DND-41 (cell line): ENCODE results near the gene SLX4IP.

ENCODE experiments used
- ATAC-seq: fragments of 200-7000 bp; cut with Tn5 transposase; 3 replicates; pipeline ENCODE4 v1.9.1; 2021; ENCODE audit warnings: low read depth; ENCODE audit not compliant: insufficient read depth
- DNase-seq: peaks from one replicate; pipeline ENCODE4 v3.0.0-alpha.2; 2020
- H2AFZ ChIP-seq: 2 replicates; pipeline ENCODE4 v1.6.0; 2012; ENCODE audit warnings: low read depth, low read length
- H3K27ac ChIP-seq: 2 replicates; pipeline ENCODE4 v1.5.1; 2012; ENCODE audit warnings: low read length, inconsistent platforms
- H3K27me3 ChIP-seq: fragments of 200-600 bp; sonication (generic); 2 replicates; pipeline ENCODE4 v1.6.0; 2012; ENCODE audit warnings: low read length, mild to moderate bottlenecking, inconsistent platforms; ENCODE audit not compliant: insufficient read depth, poor library complexity
- H3K36me3 ChIP-seq: 2 replicates; pipeline ENCODE4 v1.5.1; 2012; ENCODE audit warnings: low read length, inconsistent platforms; ENCODE audit not compliant: insufficient read depth
- H3K4me1 ChIP-seq: 2 replicates; pipeline ENCODE4 v1.5.1; 2012; ENCODE audit warnings: mild to moderate bottlenecking, low read length; ENCODE audit not compliant: insufficient read depth
- H3K4me2 ChIP-seq: 2 replicates; pipeline ENCODE4 v1.6.0; 2012; ENCODE audit warnings: mild to moderate bottlenecking, moderate library complexity, low read length, inconsistent platforms; ENCODE audit not compliant: insufficient read depth
- H3K4me3 ChIP-seq, 2 experiments: fragments of 200-600 bp in 1 of 2; shearing (Covaris generic) in 1 of 2; 2 replicates each; pipeline ENCODE4 v1.5.1; 2012 to 2016; ENCODE audit warnings: inconsistent platforms in 2 of 2, low read length in 2 of 2, mild to moderate bottlenecking in 2 of 2, low read depth in 1 of 2, moderate library complexity in 1 of 2
- H3K79me2 ChIP-seq: 2 replicates; pipeline ENCODE4 v1.6.0; 2012; ENCODE audit warnings: low read length, inconsistent platforms; ENCODE audit not compliant: insufficient read depth
- H3K9ac ChIP-seq: 2 replicates; pipeline ENCODE4 v1.6.0; 2012; ENCODE audit warnings: low read depth, mild to moderate bottlenecking, inconsistent platforms, low read length, moderate library complexity
- H3K9me3 ChIP-seq: 2 replicates; pipeline ENCODE4 v1.5.1; 2012; ENCODE audit warnings: low read length, moderate library complexity, mild to moderate bottlenecking, inconsistent platforms; ENCODE audit not compliant: insufficient read depth, severe bottlenecking
- H4K20me1 ChIP-seq: 2 replicates; pipeline ENCODE4 v1.6.0; 2012; ENCODE audit warnings: low read length; ENCODE audit not compliant: insufficient read depth
- EZH2 ChIP-seq: IDR thresholded peaks from 3 replicates; pipeline ENCODE4 v1.6.1; 2012; ENCODE audit warnings: borderline replicate concordance, low read depth, mild to moderate bottlenecking, moderate library complexity, low read length, inconsistent platforms; ENCODE audit not compliant: severe bottlenecking
- TF ChIP-seq, protein P1 (sequence below): IDR thresholded peaks from 2 replicates; pipeline ENCODE4 v1.5.1; 2012; ENCODE audit warnings: borderline replicate concordance, low read length, moderate library complexity, mild to moderate bottlenecking; ENCODE audit not compliant: poor library complexity, severe bottlenecking; ENCODE audit errors: extremely low read depth

Gene SLX4IP

DNA sequence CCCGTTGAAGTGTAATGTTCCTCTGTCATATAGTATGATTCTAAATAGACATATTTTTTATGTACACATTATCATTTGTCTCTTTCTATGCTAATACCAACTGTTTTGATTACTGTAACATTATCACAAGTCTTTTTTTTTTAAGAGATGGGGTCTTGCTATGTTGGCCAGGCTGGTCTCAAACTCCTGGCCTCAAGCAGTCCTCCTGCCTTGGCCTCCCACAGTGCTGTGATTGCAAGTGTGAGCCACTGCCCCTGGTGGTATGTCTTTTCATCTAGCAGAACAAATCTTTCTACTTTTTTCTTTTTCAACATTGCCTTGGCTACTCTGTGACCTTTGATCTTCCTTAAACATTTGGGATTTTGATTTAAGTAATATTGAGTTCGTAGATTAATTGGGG, 57.7 kb downstream of the SLX4IP start:
- no peak overlapping the region for H2AFZ ChIP-seq
- DNase-seq, result no peak
- no peak overlapping the region for H3K4me2 ChIP-seq
- no peak overlapping the region for H3K9ac ChIP-seq
- peaks cover 75% of the 10 kb centered on the region for H3K79me2 ChIP-seq
- H4K20me1 ChIP-seq, result peaks cover 4% of the 10 kb centered on the region; the same call in 1 of the 2 replicates
- H3K27me3 ChIP-seq, result no peaks in the 10 kb centered on the region
- H3K4me3 ChIP-seq, result no peak overlapping the region
- peaks cover 47% of the 10 kb centered on the region for H3K4me1 ChIP-seq
- no peak for TF ChIP-seq EZH2
- TF ChIP-seq, protein P1, sequence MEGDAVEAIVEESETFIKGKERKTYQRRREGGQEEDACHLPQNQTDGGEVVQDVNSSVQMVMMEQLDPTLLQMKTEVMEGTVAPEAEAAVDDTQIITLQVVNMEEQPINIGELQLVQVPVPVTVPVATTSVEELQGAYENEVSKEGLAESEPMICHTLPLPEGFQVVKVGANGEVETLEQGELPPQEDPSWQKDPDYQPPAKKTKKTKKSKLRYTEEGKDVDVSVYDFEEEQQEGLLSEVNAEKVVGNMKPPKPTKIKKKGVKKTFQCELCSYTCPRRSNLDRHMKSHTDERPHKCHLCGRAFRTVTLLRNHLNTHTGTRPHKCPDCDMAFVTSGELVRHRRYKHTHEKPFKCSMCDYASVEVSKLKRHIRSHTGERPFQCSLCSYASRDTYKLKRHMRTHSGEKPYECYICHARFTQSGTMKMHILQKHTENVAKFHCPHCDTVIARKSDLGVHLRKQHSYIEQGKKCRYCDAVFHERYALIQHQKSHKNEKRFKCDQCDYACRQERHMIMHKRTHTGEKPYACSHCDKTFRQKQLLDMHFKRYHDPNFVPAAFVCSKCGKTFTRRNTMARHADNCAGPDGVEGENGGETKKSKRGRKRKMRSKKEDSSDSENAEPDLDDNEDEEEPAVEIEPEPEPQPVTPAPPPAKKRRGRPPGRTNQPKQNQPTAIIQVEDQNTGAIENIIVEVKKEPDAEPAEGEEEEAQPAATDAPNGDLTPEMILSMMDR, result peak; percentile 14
- H3K27ac ChIP-seq, result no peak overlapping the region
- no peaks in the 10 kb centered on the region for H3K36me3 ChIP-seq
- H3K9me3 ChIP-seq, result no peaks in the 10 kb centered on the region
- no peak for ATAC-seq

DNA sequence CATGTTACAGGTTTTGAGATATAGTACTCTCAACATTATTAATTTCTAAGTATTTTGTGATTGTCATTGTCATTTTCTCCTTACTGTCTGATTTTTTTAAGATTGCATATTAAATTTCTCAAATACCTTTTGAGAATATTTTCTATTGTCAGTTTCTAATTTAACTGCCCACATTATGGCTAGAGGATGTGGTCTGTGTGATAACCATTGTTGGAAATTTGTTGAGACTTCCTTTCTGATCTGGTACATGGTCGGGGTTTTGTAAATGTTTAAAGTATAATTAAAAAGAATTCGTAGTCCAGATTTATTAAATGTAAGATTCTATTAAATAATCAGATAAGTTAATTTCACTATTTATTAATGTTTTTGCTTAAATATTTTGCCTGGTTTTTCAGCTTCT, 60.1 kb downstream of the SLX4IP start:
- Histone ChIP-seq H3K9me3 (no peaks in the 10 kb centered on the region), H3K4me2 (peak overlapping the region; percentile 24; the same call in 1 of the 2 replicates), H3K4me1 (peaks cover 46% of the 10 kb centered on the region), H3K9ac (no peak overlapping the region), H3K4me3 (no peak overlapping the region), H2AFZ (no peak overlapping the region), H3K79me2 (peaks cover 85% of the 10 kb centered on the region), H4K20me1 (peaks cover 6% of the 10 kb centered on the region; the same call in 1 of the 2 replicates), H3K27ac (peak overlapping the region; percentile 51; the same call in 1 of the 2 replicates), H3K27me3 (no peaks in the 10 kb centered on the region), H3K36me3 (no peaks in the 10 kb centered on the region)
- TF ChIP-seq, protein P1, result no peak
- no peak for TF ChIP-seq EZH2
- DNase-seq, result no peak
- peak; percentile 71 for ATAC-seq

DNA sequence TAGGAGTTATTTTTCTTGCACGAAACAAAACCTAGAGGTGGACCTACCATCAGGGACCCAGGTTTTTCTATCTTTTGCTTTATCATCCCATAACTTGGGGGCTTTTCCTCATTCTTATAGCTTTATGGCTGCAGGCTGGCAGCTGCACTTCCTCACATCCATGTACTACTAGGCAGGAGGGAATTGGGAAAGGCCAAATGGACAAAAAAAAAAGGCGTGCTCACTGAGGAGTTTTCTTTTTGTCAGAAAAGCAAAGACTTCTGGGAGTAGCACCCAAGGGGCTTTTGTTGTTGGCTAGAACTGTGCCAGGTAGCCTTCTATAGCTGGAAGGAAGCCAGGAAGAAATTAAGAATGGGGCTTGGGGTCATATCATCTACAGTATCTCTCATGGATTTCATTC, 61.4 kb downstream of the SLX4IP start:
- peaks cover 8% of the 10 kb centered on the region; the same call in 1 of the 2 replicates for H4K20me1 ChIP-seq
- H3K9ac ChIP-seq, result no peak overlapping the region
- H2AFZ ChIP-seq, result no peak overlapping the region
- no peak overlapping the region for H3K4me2 ChIP-seq
- no peaks in the 10 kb centered on the region for H3K36me3 ChIP-seq
- H3K27ac ChIP-seq, result no peak overlapping the region
- H3K27me3 ChIP-seq, result no peaks in the 10 kb centered on the region
- no peak overlapping the region for H3K4me3 ChIP-seq
- H3K9me3 ChIP-seq, result no peaks in the 10 kb centered on the region
- no peak for DNase-seq
- H3K79me2 ChIP-seq, result peaks cover 82% of the 10 kb centered on the region
- ATAC-seq, result no peak
- peaks cover 51% of the 10 kb centered on the region for H3K4me1 ChIP-seq
- TF ChIP-seq EZH2, result no peak
- TF ChIP-seq, protein P1, result no peak

DNA sequence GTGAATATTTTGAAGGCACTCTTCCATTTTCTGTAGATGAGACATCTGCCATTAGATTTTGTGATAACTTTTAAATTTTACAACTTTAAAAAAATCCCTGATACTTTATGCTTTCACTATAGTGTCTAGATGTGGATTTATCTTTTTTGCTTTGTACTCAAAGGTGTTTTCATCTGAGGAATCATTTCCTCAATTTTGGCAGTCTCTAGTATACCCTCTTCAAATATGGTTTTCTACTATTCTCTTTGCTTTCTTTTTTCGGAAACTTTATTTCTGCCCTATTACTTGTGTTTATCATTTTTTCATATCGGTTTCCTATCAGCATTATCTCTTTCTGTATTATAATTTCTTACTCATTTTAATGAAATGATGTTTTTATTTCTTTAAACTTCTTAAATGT, 62.2 kb downstream of the SLX4IP start:
- TF ChIP-seq EZH2, result no peak
- TF ChIP-seq, protein P1, result no peak
- Histone ChIP-seq H3K27ac (no peak overlapping the region), H4K20me1 (0 out of 2 replicates have a peak, but pooled peaks cover 5% of the 10 kb centered on the region), H3K4me3 (no peak overlapping the region), H3K9me3 (no peaks in the 10 kb centered on the region), H3K9ac (no peak overlapping the region), H2AFZ (no peak overlapping the region), H3K4me2 (no peak overlapping the region), H3K79me2 (peaks cover 80% of the 10 kb centered on the region), H3K27me3 (no peaks in the 10 kb centered on the region), H3K36me3 (no peaks in the 10 kb centered on the region), H3K4me1 (peaks cover 59% of the 10 kb centered on the region)
- no peak for ATAC-seq
- DNase-seq, result no peak
